H9 (cell line): ENCODE results near the gene FILIP1. TPM values are rescaled to one million over a fixed set of nuclear protein-coding genes. Genes with fewer than 3 reads are reported as not detected.

Experiments used
- DNase-seq: peaks from one replicate; pipeline ENCODE4 v3.0.0-alpha.2; 2017
- H2AFZ ChIP-seq: one replicate; pipeline ENCODE4 v1.6.1; 2013; ENCODE audit warnings: mild to moderate bottlenecking, low read length, control low read depth, moderate library complexity
- H2AK5ac ChIP-seq: 2 replicates; pipeline ENCODE4 v1.6.1; 2013; ENCODE audit warnings: low read length, control low read depth, mixed read lengths; ENCODE audit not compliant: insufficient read length
- H2BK120ac ChIP-seq: one replicate; pipeline ENCODE4 v1.6.1; 2013; ENCODE audit warnings: low read depth, mild to moderate bottlenecking, low read length, control low read depth, inconsistent platforms; ENCODE audit not compliant: poor library complexity, severe bottlenecking
- H2BK12ac ChIP-seq: 2 replicates; pipeline ENCODE4 v1.6.1; 2013; ENCODE audit warnings: low read length, control low read depth, mixed read lengths, low read depth; ENCODE audit not compliant: insufficient read length
- H2BK15ac ChIP-seq: 2 replicates; pipeline ENCODE4 v1.6.1; 2013; ENCODE audit warnings: low read depth, low read length, control low read depth
- H2BK20ac ChIP-seq: one replicate; pipeline ENCODE4 v1.6.1; 2013; ENCODE audit warnings: low read depth, mild to moderate bottlenecking, low read length, control low read depth, inconsistent platforms; ENCODE audit not compliant: poor library complexity, severe bottlenecking
- H2BK5ac ChIP-seq: 2 replicates; pipeline ENCODE4 v1.6.1; 2013; ENCODE audit warnings: low read length, control low read depth, mixed read lengths; ENCODE audit not compliant: insufficient read length
- H3K14ac ChIP-seq: 2 replicates; pipeline ENCODE4 v1.6.1; 2013; ENCODE audit warnings: low read length, control low read depth; ENCODE audit not compliant: insufficient read depth
- H3K18ac ChIP-seq: 2 replicates; pipeline ENCODE4 v1.6.1; 2013; ENCODE audit warnings: low read depth, mild to moderate bottlenecking, mixed read lengths, low read length, control low read depth; ENCODE audit not compliant: insufficient read length
- H3K23ac ChIP-seq: 2 replicates; pipeline ENCODE4 v1.6.1; 2013; ENCODE audit warnings: low read length, control low read depth, mixed read lengths, low read depth; ENCODE audit not compliant: insufficient read length
- H3K23me2 ChIP-seq: 2 replicates; pipeline ENCODE4 v1.6.1; 2013; ENCODE audit warnings: low read depth, mild to moderate bottlenecking, mixed read lengths, low read length, control low read depth; ENCODE audit not compliant: insufficient read length, poor library complexity, severe bottlenecking
- H3K27ac ChIP-seq: 2 replicates; pipeline ENCODE4 v1.5.1; 2013; ENCODE audit warnings: low read length, control low read depth, mixed read lengths, low read depth; ENCODE audit not compliant: insufficient read length
- H3K27me3 ChIP-seq: 2 replicates; pipeline ENCODE4 v1.6.1; 2013; ENCODE audit warnings: low read length, control low read depth, inconsistent platforms; ENCODE audit not compliant: insufficient read depth
- H3K4ac ChIP-seq: 2 replicates; pipeline ENCODE4 v1.6.1; 2013; ENCODE audit warnings: low read depth, mild to moderate bottlenecking, control low read depth, inconsistent platforms, low read length, moderate library complexity
- H3K4me1 ChIP-seq: 2 replicates; pipeline ENCODE4 v1.6.1; 2013; ENCODE audit warnings: low read length, control low read depth, inconsistent platforms; ENCODE audit not compliant: insufficient read depth
- H3K4me2 ChIP-seq: 2 replicates; pipeline ENCODE4 v1.6.1; 2013; ENCODE audit warnings: low read length, control low read depth, mixed read lengths; ENCODE audit not compliant: insufficient read length, insufficient read depth
- H3K56ac ChIP-seq: 2 replicates; pipeline ENCODE4 v1.6.1; 2013; ENCODE audit warnings: low read depth, mild to moderate bottlenecking, mixed read lengths, low read length, control low read depth; ENCODE audit not compliant: insufficient read length
- H3K79me1 ChIP-seq: 2 replicates; pipeline ENCODE4 v1.6.1; 2013; ENCODE audit warnings: low read depth, mild to moderate bottlenecking, moderate library complexity, low read length, control low read depth, inconsistent platforms; ENCODE audit not compliant: insufficient read depth, poor library complexity, severe bottlenecking
- H3K79me2 ChIP-seq: 2 replicates; pipeline ENCODE4 v1.6.1; 2013; ENCODE audit warnings: low read length, control low read depth, inconsistent platforms; ENCODE audit not compliant: insufficient read depth
- H3K9ac ChIP-seq: 2 replicates; pipeline ENCODE4 v1.6.1; 2013; ENCODE audit warnings: low read length, control low read depth, mixed read lengths; ENCODE audit not compliant: insufficient read length; ENCODE audit errors: extremely low read depth
- H3K9me3 ChIP-seq: one replicate; pipeline ENCODE4 v1.6.1; 2013; ENCODE audit warnings: low read depth, low read length, inconsistent platforms; ENCODE audit not compliant: control insufficient read depth
- H3T11ph ChIP-seq: one replicate; pipeline ENCODE4 v1.6.1; 2013; ENCODE audit warnings: mild to moderate bottlenecking, low read length, control low read depth, inconsistent platforms
- H4K20me1 ChIP-seq: one replicate; pipeline ENCODE4 v1.6.1; 2013; ENCODE audit not compliant: control insufficient read depth, insufficient read length, insufficient read depth
- H4K5ac ChIP-seq: 2 replicates; pipeline ENCODE4 v1.6.1; 2013; ENCODE audit warnings: low read depth, mild to moderate bottlenecking, mixed read lengths, low read length, control low read depth; ENCODE audit not compliant: insufficient read length
- H4K8ac ChIP-seq: replicated peaks from 2 replicates; pipeline ENCODE4 v1.6.1; 2013; ENCODE audit warnings: low read length, control low read depth, mixed read lengths, low read depth; ENCODE audit not compliant: insufficient read length
- H4K91ac ChIP-seq: 2 replicates; pipeline ENCODE4 v1.6.1; 2013; ENCODE audit warnings: low read depth, mild to moderate bottlenecking, moderate library complexity, mixed read lengths, low read length, control low read depth; ENCODE audit not compliant: insufficient read length
- H3K27ac Mint-ChIP-seq, 3 experiments: 2 replicates in 2 of 3; 3 replicates in 1 of 3; pipeline ENCODE4 v1.8.0; 2020 to 2021; ENCODE audit warnings: mixed read lengths in 3 of 3, mild to moderate bottlenecking in 1 of 3, moderate library complexity in 1 of 3
- H3K27me3 Mint-ChIP-seq: 2 replicates; pipeline ENCODE4 v1.8.0; 2021; ENCODE audit warnings: low read depth, mild to moderate bottlenecking, moderate library complexity, mixed read lengths
- H3K36me3 Mint-ChIP-seq, 3 experiments: 2 replicates in 2 of 3; 3 replicates in 1 of 3; pipeline ENCODE4 v1.8.0; 2020 to 2021; ENCODE audit warnings: low read depth in 3 of 3, mixed read lengths in 3 of 3; ENCODE audit not compliant: insufficient read depth in 1 of 3
- H3K4me1 Mint-ChIP-seq, 2 experiments: 2 replicates each; pipeline ENCODE4 v1.8.0; 2020; ENCODE audit warnings: mixed read lengths in 2 of 2
- H3K4me3 Mint-ChIP-seq, 2 experiments: 2 replicates in 1 of 2; 3 replicates in 1 of 2; pipeline ENCODE4 v1.8.0; 2020 to 2021; ENCODE audit warnings: mild to moderate bottlenecking in 2 of 2, mixed read lengths in 2 of 2, moderate library complexity in 1 of 2
- H3K9me3 Mint-ChIP-seq, 2 experiments: 2 replicates in 1 of 2; 3 replicates in 1 of 2; pipeline ENCODE4 v1.8.0; 2020; ENCODE audit warnings: mild to moderate bottlenecking in 2 of 2, mixed read lengths in 2 of 2, moderate library complexity in 1 of 2
- WGBS: extraction: QIAGEN DNeasy Blood & Tissue Kit; methylation state at CpG from one replicate; pipeline ENCODE4 v1.1.7; 2013; ENCODE audit warnings: missing lambda C conversion rate, low lambda C conversion rate, mixed read lengths; ENCODE audit not compliant: insufficient read length; ENCODE audit errors: extremely low coverage; 5-methylcytosine and 5-hydroxymethylcytosine counted together
- total RNA-seq: library from RNA; stranded (reverse); gene quantifications from 2 replicates; pipeline ENCODE4 v1.2.1, GENCODE V29; 2021
- TF ChIP-seq, protein P1 (sequence below): fragments of 200-600 bp; sonication (generic); conservative IDR thresholded peaks from 3 replicates; pipeline ENCODE4 v1.8.0; 2021; ENCODE audit warnings: antibody characterized with exemption, mild to moderate bottlenecking

Gene FILIP1
- total RNA-seq, 1 experiment from 2014 or later: 10.5 TPM

DNA sequence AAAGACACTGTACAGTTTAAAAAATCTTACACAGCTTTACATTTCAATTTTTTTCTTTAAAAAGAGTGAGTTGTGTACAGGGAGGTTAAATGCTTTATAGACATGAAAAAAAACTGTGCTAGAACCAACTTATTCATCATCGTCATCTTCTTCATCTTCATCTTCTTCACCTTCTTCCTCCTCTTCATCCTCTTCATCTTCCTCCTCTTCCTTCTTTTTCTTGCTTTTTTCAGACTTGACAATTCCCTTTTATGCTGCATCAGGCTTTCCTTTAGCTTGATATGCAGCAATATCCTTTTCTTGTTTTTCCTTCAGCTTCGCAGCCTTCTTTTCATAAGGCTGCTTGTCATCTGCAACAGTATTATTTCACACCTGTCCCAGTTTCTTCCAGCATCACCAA lies 174.7 kb downstream of the FILIP1 start:
- Histone ChIP-seq H4K20me1 (no peaks in the 10 kb centered on the region), H3K14ac (no peak overlapping the region), H2BK12ac (no peak overlapping the region), H3K4me1 (peaks cover 5% of the 10 kb centered on the region; the same call in 1 of the 2 replicates), H3K4me2 (no peak overlapping the region), H2AFZ (no peak overlapping the region), H3T11ph (no peak overlapping the region), H3K9ac (no peak overlapping the region), H2AK5ac (no peak overlapping the region), H4K8ac (no peak overlapping the region), H3K9me3 (no peaks in the 10 kb centered on the region), H2BK20ac (no peak overlapping the region), H3K23ac (no peak overlapping the region), H2BK5ac (no peak overlapping the region), H3K18ac (no peak overlapping the region), H3K27me3 (no peaks in the 10 kb centered on the region), H3K79me2 (no peaks in the 10 kb centered on the region), H4K91ac (no peak overlapping the region), H3K27ac (no peak overlapping the region), H3K79me1 (no peaks in the 10 kb centered on the region), H3K4ac (no peak overlapping the region), H4K5ac (no peak overlapping the region), H3K56ac (no peak overlapping the region), H2BK120ac (no peak overlapping the region), H3K23me2 (no peaks in the 10 kb centered on the region), H2BK15ac (no peak overlapping the region)
- 100% methylated on average over 1 of the region's 2 CpGs for WGBS
- Mint-ChIP-seq H3K27me3 (no peaks in the 10 kb centered on the region), H3K36me3 (peaks cover 0 to 29% (median 15%) of the 10 kb centered on the region in 3 experiments; a peak in 4 of 7 replicates), H3K27ac (no peak overlapping the region; a peak in 2 of 7 replicates), H3K4me3 (no peak overlapping the region), H3K4me1 (peaks cover 7 to 13% of the 10 kb centered on the region in 2 experiments), H3K9me3 (peaks cover 5 to 6% of the 10 kb centered on the region in 2 experiments; a peak in 3 of 5 replicates)
- TF ChIP-seq, protein P1, sequence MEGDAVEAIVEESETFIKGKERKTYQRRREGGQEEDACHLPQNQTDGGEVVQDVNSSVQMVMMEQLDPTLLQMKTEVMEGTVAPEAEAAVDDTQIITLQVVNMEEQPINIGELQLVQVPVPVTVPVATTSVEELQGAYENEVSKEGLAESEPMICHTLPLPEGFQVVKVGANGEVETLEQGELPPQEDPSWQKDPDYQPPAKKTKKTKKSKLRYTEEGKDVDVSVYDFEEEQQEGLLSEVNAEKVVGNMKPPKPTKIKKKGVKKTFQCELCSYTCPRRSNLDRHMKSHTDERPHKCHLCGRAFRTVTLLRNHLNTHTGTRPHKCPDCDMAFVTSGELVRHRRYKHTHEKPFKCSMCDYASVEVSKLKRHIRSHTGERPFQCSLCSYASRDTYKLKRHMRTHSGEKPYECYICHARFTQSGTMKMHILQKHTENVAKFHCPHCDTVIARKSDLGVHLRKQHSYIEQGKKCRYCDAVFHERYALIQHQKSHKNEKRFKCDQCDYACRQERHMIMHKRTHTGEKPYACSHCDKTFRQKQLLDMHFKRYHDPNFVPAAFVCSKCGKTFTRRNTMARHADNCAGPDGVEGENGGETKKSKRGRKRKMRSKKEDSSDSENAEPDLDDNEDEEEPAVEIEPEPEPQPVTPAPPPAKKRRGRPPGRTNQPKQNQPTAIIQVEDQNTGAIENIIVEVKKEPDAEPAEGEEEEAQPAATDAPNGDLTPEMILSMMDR: no peak
- no peak for DNase-seq
